GM13977 (cell line): Measurements from ENCODE around the gene HOXC10.

Source experiments
- DNase-seq: peaks from one replicate; pipeline ENCODE4 v3.0.0; 2012; ENCODE audit warnings: low spot score
- in situ Hi-C: fragments of 300-500 bp; cut with MboI; formaldehyde crosslinking; loops from one replicate; pipeline ENCODE4 v1.12.0; 2022; ENCODE audit warnings: low sequenced_read_pairs, low pct_unique_long_range_greater_than_20kb, mixed read lengths, inconsistent platforms; ENCODE audit not compliant: unreplicated experiment
- TF ChIP-seq, protein P1 (sequence below): IDR thresholded peaks from 2 replicates; pipeline ENCODE4 v1.5.1; 2012; ENCODE audit warnings: mild to moderate bottlenecking, control low read depth; ENCODE audit not compliant: insufficient read depth; ENCODE audit errors: extremely low read depth, missing control alignments

HOXC10 gene

DNA sequence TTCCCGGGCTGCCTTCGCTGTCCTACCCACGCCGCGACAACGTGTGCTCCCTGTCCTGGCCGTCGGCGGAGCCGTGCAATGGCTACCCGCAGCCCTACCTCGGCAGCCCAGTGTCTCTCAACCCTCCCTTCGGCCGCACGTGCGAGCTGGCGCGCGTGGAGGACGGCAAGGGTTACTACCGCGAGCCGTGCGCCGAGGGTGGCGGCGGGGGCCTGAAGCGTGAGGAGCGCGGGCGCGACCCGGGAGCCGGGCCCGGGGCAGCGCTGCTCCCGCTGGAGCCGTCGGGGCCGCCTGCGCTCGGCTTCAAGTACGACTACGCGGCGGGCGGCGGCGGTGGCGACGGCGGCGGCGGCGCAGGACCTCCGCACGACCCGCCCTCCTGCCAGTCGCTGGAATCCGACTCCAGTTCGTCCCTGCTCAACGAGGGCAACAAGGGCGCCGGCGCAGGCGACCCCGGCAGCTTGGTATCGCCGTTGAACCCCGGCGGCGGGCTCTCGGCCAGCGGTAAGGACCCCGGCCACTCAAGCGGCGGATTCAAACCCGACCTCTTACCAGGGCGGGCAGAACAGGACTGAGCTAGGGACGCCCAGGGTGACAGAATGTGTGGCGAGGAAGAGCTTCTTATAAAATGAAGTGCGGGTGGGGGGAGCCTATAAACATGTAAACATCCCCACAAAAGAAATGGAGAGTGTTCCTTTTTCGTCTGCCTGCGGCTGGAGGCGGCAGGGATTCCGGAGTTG is 29.7 kb upstream of the HOXC10 start:
- DNase-seq: no peak
- in situ Hi-C loops: no loop called here
- TF ChIP-seq, protein P1, sequence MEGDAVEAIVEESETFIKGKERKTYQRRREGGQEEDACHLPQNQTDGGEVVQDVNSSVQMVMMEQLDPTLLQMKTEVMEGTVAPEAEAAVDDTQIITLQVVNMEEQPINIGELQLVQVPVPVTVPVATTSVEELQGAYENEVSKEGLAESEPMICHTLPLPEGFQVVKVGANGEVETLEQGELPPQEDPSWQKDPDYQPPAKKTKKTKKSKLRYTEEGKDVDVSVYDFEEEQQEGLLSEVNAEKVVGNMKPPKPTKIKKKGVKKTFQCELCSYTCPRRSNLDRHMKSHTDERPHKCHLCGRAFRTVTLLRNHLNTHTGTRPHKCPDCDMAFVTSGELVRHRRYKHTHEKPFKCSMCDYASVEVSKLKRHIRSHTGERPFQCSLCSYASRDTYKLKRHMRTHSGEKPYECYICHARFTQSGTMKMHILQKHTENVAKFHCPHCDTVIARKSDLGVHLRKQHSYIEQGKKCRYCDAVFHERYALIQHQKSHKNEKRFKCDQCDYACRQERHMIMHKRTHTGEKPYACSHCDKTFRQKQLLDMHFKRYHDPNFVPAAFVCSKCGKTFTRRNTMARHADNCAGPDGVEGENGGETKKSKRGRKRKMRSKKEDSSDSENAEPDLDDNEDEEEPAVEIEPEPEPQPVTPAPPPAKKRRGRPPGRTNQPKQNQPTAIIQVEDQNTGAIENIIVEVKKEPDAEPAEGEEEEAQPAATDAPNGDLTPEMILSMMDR: no peak

DNA sequence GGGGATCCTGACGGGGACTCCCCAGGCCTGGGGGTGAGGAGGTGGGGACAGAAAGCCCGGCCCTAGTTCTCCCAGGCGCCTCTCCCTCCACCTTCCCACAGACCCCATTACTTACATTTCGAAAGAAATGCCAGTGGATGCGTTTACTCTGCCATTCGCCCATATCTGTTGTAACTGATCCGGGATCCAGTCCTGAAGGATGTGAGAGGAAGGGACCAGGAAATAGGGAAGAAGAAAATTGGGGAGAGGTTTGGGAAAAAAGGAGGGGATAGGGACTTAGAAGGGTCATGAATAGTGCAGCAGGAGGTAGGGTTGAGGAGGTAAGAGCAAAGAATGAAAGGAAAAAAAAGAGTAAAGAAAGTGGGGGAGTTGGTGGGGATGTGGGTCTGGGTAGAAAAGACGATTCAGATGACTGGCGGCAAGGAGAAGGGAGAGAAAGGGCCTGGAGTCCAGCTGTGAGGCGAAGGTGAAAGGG is 29.1 kb upstream of the HOXC10 start:
- DNase-seq: no peak
- TF ChIP-seq, protein P1: no peak
- in situ Hi-C loops: no loop called here

DNA sequence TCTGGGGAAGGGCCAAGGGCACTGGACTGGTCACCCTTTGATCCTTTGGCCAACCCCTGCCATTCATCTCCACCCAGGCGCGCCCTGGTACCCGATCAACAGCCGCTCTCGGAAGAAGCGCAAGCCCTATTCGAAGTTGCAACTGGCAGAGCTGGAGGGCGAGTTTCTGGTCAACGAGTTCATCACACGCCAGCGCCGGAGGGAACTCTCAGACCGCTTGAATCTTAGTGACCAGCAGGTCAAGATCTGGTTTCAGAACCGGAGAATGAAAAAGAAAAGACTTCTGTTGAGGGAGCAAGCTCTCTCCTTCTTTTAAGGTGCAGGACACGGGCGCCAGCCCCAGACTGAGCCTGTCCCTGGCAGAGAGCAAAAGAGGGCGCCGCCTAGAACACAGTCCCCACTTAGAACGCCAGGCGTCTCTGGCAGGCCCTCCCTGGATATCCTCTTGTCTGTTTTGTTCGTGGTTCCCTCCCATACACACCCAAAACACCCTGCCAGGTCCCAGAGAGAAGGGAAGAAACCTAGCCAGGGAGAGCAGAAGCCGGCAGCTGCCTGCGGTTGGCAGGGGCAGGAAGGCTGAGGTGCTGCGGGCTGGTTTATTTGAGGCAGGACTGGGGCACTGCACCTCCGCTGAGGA is 28.6 kb upstream of the HOXC10 start:
- TF ChIP-seq, protein P1: no peak
- in situ Hi-C loops: no loop called here
- DNase-seq: no peak

DNA sequence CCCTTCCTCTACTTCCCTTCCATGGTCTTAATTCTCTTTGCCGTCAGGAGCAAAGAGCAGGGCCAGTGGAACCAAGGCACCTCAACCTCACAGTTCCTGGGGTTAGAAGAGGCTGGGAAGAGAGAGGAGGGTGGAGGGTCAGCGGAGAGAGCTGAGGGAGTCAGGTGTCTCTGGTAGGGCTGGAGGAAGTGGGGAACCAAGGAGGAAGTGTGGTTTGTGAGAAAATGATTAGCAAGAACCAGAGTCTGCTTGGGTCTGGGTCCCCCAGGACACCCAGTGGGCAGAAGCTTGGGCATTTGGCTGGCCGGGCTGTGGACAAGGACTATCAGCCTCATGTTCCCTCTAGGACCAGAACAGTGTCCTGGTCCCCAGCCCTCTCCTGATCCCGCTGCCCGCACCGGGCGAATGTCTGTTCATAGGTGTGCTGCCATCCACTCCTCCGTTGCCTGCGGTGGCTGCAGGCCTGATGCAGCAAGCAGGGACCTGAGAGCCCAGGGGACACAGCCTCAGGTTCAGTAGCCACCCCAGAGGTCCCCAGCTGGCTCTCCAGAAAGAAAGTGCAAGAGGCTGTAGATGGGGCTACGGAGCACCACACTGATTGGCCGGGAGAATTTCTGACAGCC is 27.9 kb upstream of the HOXC10 start:
- TF ChIP-seq, protein P1: no peak
- in situ Hi-C loops: no loop called here
- DNase-seq: no peak

DNA sequence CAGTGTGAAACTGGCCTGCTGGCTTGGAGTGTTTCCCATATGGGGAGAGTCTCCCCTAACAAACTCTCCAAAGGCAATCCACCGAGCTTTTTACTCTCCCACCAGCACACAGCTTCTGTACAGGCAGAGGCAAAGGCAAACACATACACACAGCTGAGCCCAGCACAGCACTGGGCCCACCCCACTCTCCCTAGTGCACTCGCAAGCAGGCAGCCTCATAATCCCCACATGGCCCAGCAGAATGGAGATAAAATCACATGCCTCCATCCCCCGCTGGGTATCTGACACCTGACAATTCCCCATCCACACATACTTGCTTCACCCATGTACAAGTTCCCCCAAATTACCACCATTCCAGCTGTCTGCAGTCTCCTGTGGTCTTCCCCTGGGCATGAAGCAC is 26.8 kb upstream of the HOXC10 start:
- in situ Hi-C loops: no loop called here
- no peak for DNase-seq
- TF ChIP-seq, protein P1: no peak

DNA sequence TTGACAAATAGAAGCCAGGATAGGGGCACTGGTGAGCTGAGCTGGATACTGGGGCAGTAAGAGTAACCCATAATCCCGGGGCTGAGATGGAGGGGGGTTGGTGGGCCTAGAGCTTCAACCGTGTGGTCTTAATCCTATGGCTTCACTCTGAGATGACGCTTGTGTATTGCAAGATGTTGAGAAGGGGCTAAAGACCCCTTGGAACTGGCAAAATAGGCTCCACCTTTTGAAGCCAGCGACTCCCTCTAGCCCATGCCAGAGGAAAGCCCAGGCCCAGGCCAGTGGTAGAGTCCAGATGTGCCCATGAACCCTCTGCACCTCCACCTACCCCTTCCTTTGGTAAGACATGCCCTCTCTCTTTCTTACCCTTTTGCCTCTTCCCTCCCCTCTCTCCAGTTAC is 25.6 kb upstream of the HOXC10 start:
- in situ Hi-C loops: no loop called here
- no peak for DNase-seq
- TF ChIP-seq, protein P1: no peak
